HG02884 (cell line): ENCODE results near the gene CYP27B1.

Experiments used
- ATAC-seq: cut with Tn5 transposase; IDR thresholded peaks from one replicate; pipeline ENCODE4 v1.9.1; 2021; ENCODE audit warnings: mild to moderate bottlenecking, moderate library complexity; ENCODE audit not compliant: unreplicated experiment

CYP27B1 gene

GRCh38 chr12:57736741-57737466, 30.0 kb downstream of the CYP27B1 start:
- no peak for ATAC-seq

DNA sequence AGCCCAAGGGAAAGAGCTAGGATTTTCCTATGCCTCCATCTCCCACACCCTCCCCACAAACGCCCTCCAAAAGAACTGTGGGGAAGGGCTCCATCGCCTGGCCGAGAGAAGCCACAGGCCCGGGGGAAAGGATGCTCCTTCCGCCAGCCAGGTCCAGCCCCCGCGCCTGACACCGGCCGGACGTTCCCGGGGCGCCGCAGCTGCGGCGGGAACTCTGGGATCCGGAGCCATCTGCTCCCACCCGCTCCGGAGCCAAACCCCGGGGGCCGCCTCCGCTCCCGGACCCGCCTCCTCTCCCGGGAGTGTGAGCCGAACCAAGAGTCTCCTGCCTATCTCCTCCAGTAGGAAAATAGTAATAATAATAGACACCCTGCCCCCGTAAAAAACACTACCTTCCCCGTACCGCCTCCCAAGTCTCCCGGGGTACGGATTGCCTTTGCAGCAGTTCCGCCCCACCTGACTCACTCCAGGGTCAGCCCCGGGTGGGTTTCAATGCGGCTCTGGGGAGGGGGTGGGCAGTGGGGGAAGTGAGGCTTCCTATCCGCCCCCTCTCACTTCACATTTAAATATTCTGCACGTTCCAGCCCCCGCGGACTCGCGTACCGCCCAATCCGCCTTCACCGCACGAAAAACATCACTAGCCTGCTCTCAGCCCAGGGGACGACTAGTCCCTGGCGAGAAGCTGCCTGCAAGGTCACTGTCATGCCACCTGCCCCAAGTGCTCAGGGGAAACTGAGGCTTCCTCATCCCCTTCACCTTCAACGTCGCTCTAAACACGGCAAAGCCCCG, 30.7 kb downstream of the CYP27B1 start:
- ATAC-seq, result no peak

DNA sequence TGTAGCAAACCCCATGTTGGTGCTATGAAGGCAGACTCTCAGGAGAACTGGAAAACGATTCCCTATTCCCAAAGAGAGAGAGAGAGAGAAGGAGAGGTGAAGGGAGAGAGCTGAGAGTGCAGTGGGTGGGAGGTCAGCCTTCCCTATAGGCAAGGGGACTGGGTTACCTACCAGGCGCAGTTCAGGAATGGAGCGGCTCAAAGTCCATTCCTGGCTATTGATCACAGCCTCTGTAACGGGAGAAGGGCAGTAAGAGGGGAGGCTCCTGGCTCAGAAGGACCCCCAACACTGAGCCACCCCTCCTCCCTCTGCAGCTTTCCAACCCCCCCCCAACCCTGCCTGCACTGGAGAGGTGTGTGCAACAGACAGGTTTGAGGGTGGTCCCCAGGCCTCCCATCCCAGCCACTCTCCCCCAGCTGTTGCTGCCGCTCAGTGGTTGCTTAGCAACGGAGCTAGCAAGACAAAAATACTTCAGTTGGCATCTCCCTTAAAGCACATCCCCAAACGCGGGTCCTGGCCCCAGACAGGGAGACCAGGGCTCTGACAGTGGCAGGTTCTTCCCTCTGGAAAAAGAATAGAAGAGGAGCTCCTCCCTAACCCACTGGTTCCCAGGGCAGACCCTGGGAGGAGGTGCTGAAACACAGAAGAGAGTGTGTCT, 31.6 kb downstream of the CYP27B1 start:
- ATAC-seq, result no peak

DNA sequence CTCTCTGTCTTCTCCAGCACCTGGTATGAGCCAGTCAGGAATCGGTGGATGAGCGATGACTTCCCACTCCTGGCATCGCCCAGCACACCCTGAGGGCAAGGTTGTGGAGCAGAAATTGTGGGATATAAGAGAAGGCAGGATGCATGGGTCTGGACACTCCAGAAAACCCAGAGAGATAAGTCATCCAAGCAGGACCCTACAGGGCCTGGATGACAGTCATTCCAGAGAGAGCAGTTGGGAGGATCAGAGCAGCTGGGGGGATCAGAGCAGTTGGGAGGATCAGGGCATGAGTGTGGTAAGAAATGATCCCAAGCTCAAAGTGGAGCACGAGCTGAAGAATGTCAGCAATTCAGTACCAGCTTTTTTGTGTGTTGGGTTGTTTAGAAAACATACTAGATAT, 32.3 kb downstream of the CYP27B1 start:
- no peak for ATAC-seq

DNA sequence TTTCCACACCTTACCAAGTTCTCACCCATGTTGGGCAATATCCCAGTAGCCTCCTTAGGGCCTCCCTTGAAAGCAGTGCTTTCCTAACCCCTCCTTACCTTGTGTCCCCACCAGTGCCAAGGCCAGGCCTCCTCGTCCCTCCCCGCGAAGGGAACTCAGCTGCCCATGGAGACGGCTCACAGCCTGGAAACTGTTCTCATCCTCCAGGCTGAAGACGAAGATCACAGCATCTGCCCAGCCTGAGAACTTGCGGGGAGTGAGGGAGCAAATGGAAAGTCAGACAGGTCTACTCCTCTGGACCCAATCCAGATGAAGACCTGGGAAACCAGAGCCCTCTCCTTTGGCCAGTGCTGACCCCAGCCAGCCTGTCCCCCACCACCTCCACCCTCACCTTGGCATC, 33.0 kb downstream of the CYP27B1 start:
- ATAC-seq, result no peak

- no peak for ATAC-seq
Observed at GRCh38 chr12:57732726-57733593, 33.9 kb downstream of the CYP27B1 start.

DNA sequence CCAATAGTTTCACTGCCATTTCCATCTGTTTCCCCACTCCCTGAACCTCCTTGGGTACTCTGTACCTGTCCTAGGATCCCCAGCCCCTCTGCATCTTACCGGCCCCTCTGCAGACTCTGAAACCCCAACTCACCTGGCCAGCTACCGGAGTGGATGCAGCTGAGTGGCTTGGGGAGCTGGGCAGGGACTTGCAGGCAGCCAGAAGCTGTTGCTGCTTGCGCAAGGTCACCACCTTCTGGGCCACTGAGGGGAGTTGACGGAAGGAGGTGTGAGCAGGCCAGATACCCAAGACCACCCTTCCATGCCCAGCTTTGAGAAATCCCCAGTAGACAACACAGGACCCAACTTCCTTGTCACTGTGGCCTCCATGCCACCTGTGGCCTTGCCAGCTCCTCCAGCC, 34.6 kb downstream of the CYP27B1 start:
- no peak for ATAC-seq

DNA sequence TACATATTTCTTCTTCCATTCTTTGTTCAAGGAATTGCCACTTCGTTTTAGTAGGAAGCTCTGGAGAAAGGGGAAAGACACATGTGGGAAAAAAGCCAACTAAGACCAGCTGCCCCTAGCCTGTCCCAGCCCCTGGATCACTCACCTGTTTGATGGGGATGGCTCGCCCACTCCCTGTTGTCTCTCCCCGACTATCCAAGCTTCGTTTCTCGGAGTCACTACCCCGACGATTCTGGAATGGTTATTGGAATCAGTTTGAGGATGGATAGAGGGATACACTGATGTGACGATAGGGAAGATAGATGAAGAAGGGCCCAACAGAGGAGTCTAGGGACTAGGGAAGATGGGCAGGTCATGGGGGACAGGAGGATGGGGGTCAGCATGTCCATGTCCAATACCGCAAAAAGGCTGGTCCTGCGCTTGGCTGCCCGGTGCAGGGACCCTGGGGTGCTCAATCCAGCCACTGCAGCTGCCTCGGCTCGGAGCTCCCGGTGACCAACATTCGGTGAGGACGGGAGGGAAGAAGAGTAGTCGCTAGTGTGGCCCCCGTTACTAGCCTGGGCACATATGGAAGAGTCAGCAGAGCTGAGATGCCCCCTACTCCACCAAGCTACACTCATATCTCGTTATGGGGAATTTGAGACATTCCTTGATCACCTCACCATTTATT, 35.3 kb downstream of the CYP27B1 start:
- no peak for ATAC-seq

GRCh38 chr12:57730336-57731067, 36.4 kb downstream of the CYP27B1 start:
- ATAC-seq, result no peak

- ATAC-seq, result no peak
Observed at GRCh38 chr12:57729321-57729844, 37.5 kb downstream of the CYP27B1 start.

DNA sequence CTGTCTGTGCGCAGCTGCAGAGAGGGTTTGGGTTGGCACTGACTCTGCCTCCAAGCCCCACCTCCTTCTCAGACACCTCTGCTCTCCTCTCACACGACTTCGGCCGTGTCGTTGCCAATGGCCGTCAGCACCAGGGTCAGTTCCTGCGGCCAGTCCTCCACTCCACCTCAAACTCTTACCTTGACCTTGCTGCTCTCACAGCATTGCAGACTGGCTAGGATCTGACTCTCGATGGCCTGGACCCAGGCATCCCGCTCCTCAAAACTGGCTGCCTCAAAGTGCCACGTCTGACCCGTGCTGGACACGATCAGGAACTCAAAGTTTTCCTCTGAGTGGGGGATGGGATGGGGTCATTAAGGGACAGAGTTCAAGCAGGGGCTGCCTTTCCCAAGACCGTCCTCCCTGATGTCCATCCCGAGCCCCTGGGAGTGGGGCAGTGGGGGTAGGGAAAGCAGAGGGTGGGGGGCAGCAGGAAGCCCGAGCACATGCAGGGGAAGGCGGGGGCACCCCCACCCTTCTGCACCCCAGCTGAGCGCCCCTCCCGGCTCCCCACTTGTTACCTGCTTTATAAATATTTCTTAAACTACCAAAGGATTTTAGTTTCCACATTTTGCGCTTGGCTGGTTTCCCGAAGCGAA, 39.0 kb downstream of the CYP27B1 start:
- ATAC-seq, result no peak

DNA sequence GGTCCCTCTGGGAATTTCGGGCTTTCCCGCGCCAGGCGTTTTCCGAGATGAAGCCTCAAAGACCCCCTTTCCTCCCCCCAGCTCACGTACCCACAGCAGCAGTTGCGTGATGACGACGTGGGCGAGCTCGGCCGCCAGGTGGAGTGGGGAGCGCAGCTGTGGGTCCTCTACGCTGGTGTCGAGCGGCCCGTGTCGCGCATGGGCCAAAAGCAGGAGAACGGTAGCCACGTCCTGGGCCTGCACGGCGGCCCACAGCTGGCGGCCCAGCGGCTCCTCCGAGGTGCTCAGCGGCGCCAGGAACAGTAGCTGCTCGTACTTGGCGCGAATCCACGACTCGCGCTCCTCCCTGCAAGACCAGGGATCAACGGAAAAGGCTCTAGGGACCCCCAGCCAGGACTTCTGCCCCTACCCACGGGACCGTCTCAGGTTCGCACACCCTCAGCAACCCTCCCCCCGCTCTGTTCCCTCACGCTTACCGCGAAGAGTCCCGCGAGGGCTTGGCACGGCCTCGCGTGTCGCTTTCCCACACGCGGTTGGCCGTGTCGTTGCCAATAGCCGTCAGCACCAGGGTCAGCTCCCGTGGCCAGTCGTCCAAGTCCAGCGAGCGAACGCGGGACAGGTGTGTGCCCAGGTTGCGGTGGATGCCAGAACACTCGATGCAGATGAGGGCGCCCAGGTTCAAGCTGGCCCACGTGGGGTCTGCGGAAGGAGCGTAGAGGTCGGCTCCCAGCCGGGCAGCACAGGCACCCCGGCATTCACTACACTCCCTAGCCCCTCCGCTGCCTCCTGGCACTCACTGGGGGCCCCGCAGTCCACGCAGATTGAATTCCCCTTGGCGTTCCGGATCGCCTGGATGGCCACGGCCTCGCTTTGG, 39.8 kb downstream of the CYP27B1 start:
- no peak for ATAC-seq

GRCh38 chr12:57726151-57726883, 40.6 kb downstream of the CYP27B1 start:
- ATAC-seq, result no peak

DNA sequence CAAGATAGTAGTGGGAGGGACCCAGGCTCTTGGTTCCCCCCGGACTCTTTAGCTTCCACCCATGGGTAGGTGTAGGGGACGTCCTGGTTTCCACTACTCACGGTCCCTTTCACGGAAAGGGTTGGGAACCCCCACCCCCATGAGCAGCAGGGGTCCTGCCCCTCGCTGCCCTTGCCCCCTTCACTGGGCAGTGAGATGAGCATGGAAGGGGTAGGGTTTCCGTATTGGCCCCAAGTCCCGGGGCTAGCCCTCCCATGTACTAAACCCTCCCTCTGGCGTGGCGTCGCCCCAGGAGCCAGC, 41.1 kb downstream of the CYP27B1 start:
- no peak for ATAC-seq

DNA sequence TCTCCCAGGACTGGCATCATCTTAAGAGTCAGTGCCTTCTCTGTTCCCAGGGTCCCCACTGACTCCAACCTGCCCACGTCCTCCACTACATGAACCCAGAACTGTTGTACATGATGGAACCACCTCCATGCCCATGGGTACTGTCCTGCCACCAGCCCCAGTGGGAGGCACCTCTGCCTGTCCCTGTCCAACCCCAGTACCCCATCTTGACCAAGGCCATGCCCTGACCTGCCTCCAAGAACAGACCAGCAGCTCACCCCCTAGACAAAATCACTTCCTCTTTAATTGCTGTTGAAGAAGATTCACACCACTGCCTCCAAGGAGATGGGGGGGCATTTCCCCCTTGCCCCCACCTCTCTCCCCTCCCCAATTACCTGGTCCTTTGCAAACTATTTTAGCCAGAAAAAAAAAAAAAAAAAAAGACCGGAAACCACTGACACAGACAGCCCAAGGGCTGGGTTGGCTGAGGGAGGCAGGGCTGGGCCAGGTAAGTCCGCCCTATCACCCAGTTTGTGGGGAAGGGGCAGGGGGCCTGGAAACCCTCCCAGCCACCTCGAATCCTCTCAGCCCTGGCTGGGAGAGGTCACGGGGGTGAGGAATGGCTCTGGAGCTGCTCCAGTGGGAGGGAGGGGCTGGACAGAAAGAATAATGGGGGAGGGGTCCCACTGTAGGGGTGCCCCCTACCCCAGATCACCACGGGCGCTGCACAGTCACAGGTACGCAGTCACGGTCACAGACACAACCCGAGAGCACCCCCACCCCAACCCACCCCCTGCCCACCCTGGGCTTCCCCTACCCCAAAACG, 41.7 kb downstream of the CYP27B1 start:
- no peak for ATAC-seq

GRCh38 chr12:57724003-57724935, 42.6 kb downstream of the CYP27B1 start:
- ATAC-seq, result no peak
